DOHH2 (cell line): Measurements from ENCODE around the gene SLMAP.

ENCODE experiments used
- CTCF ChIP-seq: fragments of 200-600 bp; sonication (generic); IDR thresholded peaks from one replicate; pipeline ENCODE4 v1.5.1; 2014; ENCODE audit warnings: antibody characterized with exemption, mild to moderate bottlenecking, low read depth, low read length; ENCODE audit not compliant: poor library complexity, severe bottlenecking
- EZH2phosphoT487 ChIP-seq: fragments of 200-600 bp; sonication (generic); IDR thresholded peaks from 2 replicates; pipeline ENCODE4 v1.6.1; 2017; ENCODE audit warnings: borderline replicate concordance, mild to moderate bottlenecking, antibody characterized with exemption, low read length, moderate library complexity, mixed read lengths

DNA sequence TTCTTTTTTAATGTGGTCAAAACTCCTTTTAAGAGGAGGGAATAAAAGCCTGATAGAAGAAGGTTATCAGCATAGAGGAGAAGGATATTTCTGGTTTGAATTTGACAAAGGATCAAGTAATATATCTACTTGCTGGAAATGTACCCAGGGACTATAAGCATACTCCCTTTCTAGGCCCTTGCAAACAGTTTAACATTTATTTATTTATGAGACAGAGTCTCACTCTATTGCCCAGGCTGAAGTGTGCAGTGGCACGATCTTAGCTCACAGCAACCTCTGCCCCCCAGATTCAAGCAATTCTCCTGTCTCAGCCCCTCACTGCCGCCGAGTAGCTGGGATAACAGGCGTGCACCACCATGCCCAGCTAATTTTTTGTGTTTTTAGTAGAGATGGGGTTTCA, 71.6 kb downstream of the SLMAP start:
- no peak for TF ChIP-seq CTCF
- no peak for TF ChIP-seq EZH2phosphoT487
